SK-N-SH (cell line): ENCODE data around the gene ACAD10. TPM values are rescaled to one million over a fixed set of nuclear protein-coding genes. Genes with fewer than 3 reads are reported as not detected.

Experiments
- CTCF ChIA-PET: fragments of 300-600, 350-600 bp; formaldehyde crosslinking; extraction: SDS; loops from one replicate; lab custom pipeline; 2021; lab: Yijun Ruan, JAX
- POLR2A ChIA-PET: fragments of 350-600 bp; sonication (Branson Sonifier 250); formaldehyde crosslinking; extraction: SDS; loops from one replicate; lab custom pipeline; 2020; ENCODE audit warnings: antibody characterized with exemption, inconsistent platforms; lab: Yijun Ruan, JAX
- DNase-seq: peaks from one replicate; pipeline ENCODE4 v3.0.0; 2012
- H2AFZ ChIP-seq: fragments of 200-600 bp; sonication (generic); 2 replicates; pipeline ENCODE4 v1.8.1; 2016; ENCODE audit warnings: antibody characterized with exemption, mild to moderate bottlenecking, low read depth
- H3F3A ChIP-seq: fragments of 200-600 bp; sonication (generic); replicated peaks from 2 replicates; pipeline ENCODE3; 2016; ENCODE audit warnings: antibody characterized with exemption, mild to moderate bottlenecking; ENCODE audit not compliant: insufficient read depth
- H3K27ac ChIP-seq, 2 experiments: fragments of 200-500 bp in 1 of 2; fragments of 200-600 bp in 1 of 2; sonication (Bioruptor generic) in 1 of 2; sonication (generic), shearing (Covaris generic) in 1 of 2; 2 replicates each; pipeline versions ENCODE4 v1.5.1 to v1.6.1; 2014 to 2016; ENCODE audit warnings: low read depth in 2 of 2, inconsistent platforms in 1 of 2, low read length in 1 of 2, mild to moderate bottlenecking in 1 of 2, mixed read lengths in 1 of 2
- H3K27me3 ChIP-seq: fragments of 200-600 bp; sonication (generic), shearing (Covaris generic); 2 replicates; pipeline ENCODE4 v1.6.1; 2016; ENCODE audit warnings: mixed run types; ENCODE audit not compliant: insufficient read depth
- H3K36me3 ChIP-seq, 2 experiments: fragments of 200-500 bp in 1 of 2; fragments of 200-600 bp in 1 of 2; sonication (Bioruptor generic) in 1 of 2; sonication (generic) in 1 of 2; replicated peaks in 1 of 2; 2 replicates each; pipeline versions ENCODE3 to v1.5.1; 2014 to 2016; ENCODE audit warnings: low read length in 1 of 2, mild to moderate bottlenecking in 1 of 2; ENCODE audit not compliant: insufficient read depth in 2 of 2, control insufficient read depth in 1 of 2
- H3K4me1 ChIP-seq, 2 experiments: fragments of 200-500 bp in 1 of 2; fragments of 200-600 bp in 1 of 2; sonication (Bioruptor generic) in 1 of 2; sonication (generic), shearing (Covaris generic) in 1 of 2; 2 replicates each; pipeline versions ENCODE4 v1.5.1 to v1.6.1; 2014 to 2016; ENCODE audit warnings: low read depth in 1 of 2, low read length in 1 of 2, mixed run types in 1 of 2; ENCODE audit not compliant: insufficient read depth in 2 of 2, control insufficient read depth in 1 of 2
- H3K4me2 ChIP-seq: fragments of 200-600 bp; sonication (generic), shearing (Covaris generic); 2 replicates; pipeline ENCODE4 v1.6.1; 2017; ENCODE audit warnings: mixed run types
- H3K4me3 ChIP-seq, 2 experiments: fragments of 200-500 bp in 1 of 2; fragments of 200-600 bp in 1 of 2; sonication (Bioruptor generic) in 1 of 2; sonication (generic), shearing (Covaris generic) in 1 of 2; 2 replicates each; pipeline versions ENCODE4 v1.5.1 to v1.8.1; 2014 to 2016; ENCODE audit warnings: low read depth in 2 of 2, inconsistent platforms in 1 of 2, low read length in 1 of 2, mild to moderate bottlenecking in 1 of 2, mixed read lengths in 1 of 2, moderate library complexity in 1 of 2
- H3K79me2 ChIP-seq: fragments of 200-600 bp; sonication (generic); 2 replicates; pipeline ENCODE4 v1.8.1; 2017; ENCODE audit warnings: mild to moderate bottlenecking; ENCODE audit not compliant: insufficient read depth
- H3K9ac ChIP-seq: fragments of 200-600 bp; sonication (generic); 2 replicates; pipeline ENCODE4 v1.6.1; 2017; ENCODE audit warnings: mixed run types
- H3K9me2 ChIP-seq: fragments of 200-600 bp; sonication (generic); 2 replicates; pipeline ENCODE4 v1.6.1; 2017; ENCODE audit warnings: mixed run types
- H3K9me3 ChIP-seq: fragments of 200-600 bp; sonication (generic); 2 replicates; pipeline ENCODE4 v1.6.1; 2017; ENCODE audit warnings: mixed run types, mild to moderate bottlenecking, moderate library complexity
- H4K20me1 ChIP-seq: fragments of 200-600 bp; sonication (generic); 2 replicates; pipeline ENCODE4 v1.6.1; 2017; ENCODE audit warnings: mild to moderate bottlenecking, mixed run types; ENCODE audit not compliant: insufficient read depth
- ELF1 ChIP-seq: IDR thresholded peaks from 2 replicates; pipeline ENCODE4 v1.4.0; 2012
- EP300 ChIP-seq, 2 experiments: IDR thresholded peaks; 2 replicates each; pipeline versions ENCODE4 v1.4.0 to v1.6.1; 2012; ENCODE audit warnings: borderline replicate concordance in 1 of 2, low read depth in 1 of 2, low read length in 1 of 2
- GABPA ChIP-seq: IDR thresholded peaks from 2 replicates; pipeline ENCODE4 v1.4.0; 2012; ENCODE audit warnings: low read depth, mild to moderate bottlenecking
- GATA2 ChIP-seq: sonication (generic); formaldehyde crosslinking; IDR thresholded peaks from 2 replicates; pipeline ENCODE4 v1.5.0; 2020; ENCODE audit warnings: mild to moderate bottlenecking, missing genetic modification reagents
- JUND ChIP-seq: IDR thresholded peaks from 2 replicates; pipeline ENCODE4 v1.4.0; 2012
- MEF2A ChIP-seq: IDR thresholded peaks from 2 replicates; pipeline ENCODE4 v1.4.0; 2012; ENCODE audit warnings: low read depth, borderline replicate concordance
- NFIC ChIP-seq: IDR thresholded peaks from 2 replicates; pipeline ENCODE4 v1.4.0; 2012; ENCODE audit warnings: borderline replicate concordance
- PBX3 ChIP-seq: IDR thresholded peaks from 2 replicates; pipeline ENCODE4; 2012
- POLR2AphosphoS5 ChIP-seq: IDR thresholded peaks from 2 replicates; pipeline ENCODE4 v1.6.1; 2012; ENCODE audit warnings: low read depth, low read length
- RCOR1 ChIP-seq: fragments of 150-350 bp; IDR thresholded peaks from 2 replicates; pipeline ENCODE4 v1.6.1; 2017; ENCODE audit warnings: antibody characterized with exemption, low read length
- REST ChIP-seq: IDR thresholded peaks from 2 replicates; pipeline ENCODE4 v1.6.1; 2012; ENCODE audit warnings: mild to moderate bottlenecking, low read depth, low read length, moderate library complexity
- RXRA ChIP-seq: IDR thresholded peaks from 2 replicates; pipeline ENCODE4 v1.4.0; 2012; ENCODE audit warnings: low read depth, mild to moderate bottlenecking, borderline replicate concordance
- SIN3A ChIP-seq: IDR thresholded peaks from 2 replicates; pipeline ENCODE4 v1.6.1; 2012; ENCODE audit warnings: low read depth, mild to moderate bottlenecking, low read length, moderate library complexity, borderline replicate concordance
- SMC3 ChIP-seq: IDR thresholded peaks from 2 replicates; pipeline ENCODE4 v1.6.1; 2012; ENCODE audit warnings: low read depth, low read length, improper control_type of control experiment
- TEAD4 ChIP-seq: IDR thresholded peaks from 2 replicates; pipeline ENCODE4 v1.4.0; 2012; ENCODE audit warnings: mild to moderate bottlenecking, borderline replicate concordance; ENCODE audit not compliant: insufficient read depth
- USF2 ChIP-seq: fragments of 150-350 bp; IDR thresholded peaks from 2 replicates; pipeline ENCODE4 v1.6.1; 2017; ENCODE audit warnings: antibody characterized with exemption, low read length, low read depth, borderline replicate concordance
- ZBTB33 ChIP-seq: IDR thresholded peaks from 2 replicates; pipeline ENCODE4 v1.4.0; 2012; ENCODE audit warnings: low read depth, borderline replicate concordance
- WGBS: methylation state at CpG from one replicate; pipeline ENCODE4 v1.1.6; 2017; ENCODE audit warnings: low lambda C conversion rate; 5-methylcytosine and 5-hydroxymethylcytosine counted together
- polyA plus RNA-seq, 3 experiments: library from polyadenylated mRNA; depleted of rRNA; stranded (reverse); fragments of >200 nt; gene quantifications; 2 replicates each; pipeline ENCODE4 v1.2.3, GENCODE V29; 2012

The ACAD10 gene
- polyA plus RNA-seq, 1 of the 3 experiments (the other 2 are of a cell fraction): 24.6 TPM

GRCh38 chr12:111685322-111685810 is 487 bp upstream of the ACAD10 start:
- Histone ChIP-seq H3K9ac (peak overlapping the region; percentile 94), H3K27ac (peak overlapping the region; percentile 25 to 72; a peak in 3 of 4 replicates), H3K9me2 (no peaks in the 10 kb centered on the region), H3K27me3 (no peaks in the 10 kb centered on the region), H3K79me2 (peaks cover 72% of the 10 kb centered on the region), H2AFZ (peak overlapping the region; percentile 71), H3K4me3 (peak overlapping the region; percentile 81 to 100), H3K4me1 (peaks cover 6 to 16% of the 10 kb centered on the region in 2 experiments; a peak in 2 of 4 replicates), H3K4me2 (peak overlapping the region; percentile 84), H3F3A (no peaks in the 10 kb centered on the region), H3K36me3 (peaks cover 17 to 24% of the 10 kb centered on the region in 2 experiments), H3K9me3 (no peaks in the 10 kb centered on the region)
- no peak for DNase-seq
- WGBS: 3% methylated on average over 22 of the region's 36 CpGs
- ChIA-PET POLR2A (interaction anchor here (0.7 to 1.2 kb wide), 3 partner anchors 9 to 1527 kb away, joined by 3 to 5 read pairs (median 3); no protein-coding TSS in a partner anchor), CTCF (interaction anchor here (1.6 to 2.1 kb wide), 2 partner anchors 11 to 234 kb away, joined by 4 to 8 read pairs; no protein-coding TSS in a partner anchor)
- TF ChIP-seq JUND: no peak
- TF ChIP-seq TEAD4: no peak
- no peak for TF ChIP-seq EP300 (IDR thresholded peaks at IDR 0.05; ENCODE audit: borderline replicate concordance in 1 of 2, low read depth in 1 of 2, low read length in 1 of 2)
- TF ChIP-seq NFIC: no peak
- TF ChIP-seq ZBTB33: no peak
- no peak for TF ChIP-seq ELF1
- no peak for TF ChIP-seq SMC3
- no peak for TF ChIP-seq RCOR1
- TF ChIP-seq GATA2 (CRISPR knock-in tag): no peak
- TF ChIP-seq GABPA: no peak
- no peak for TF ChIP-seq MEF2A
- TF ChIP-seq REST: no peak
- no peak for TF ChIP-seq SIN3A
- no peak for TF ChIP-seq USF2
- no peak for TF ChIP-seq PBX3
- no peak for TF ChIP-seq POLR2AphosphoS5
- TF ChIP-seq RXRA: no peak
- TF ChIP-seq, all 33 proteins: peak for 0
- H4K20me1 ChIP-seq: 0 out of 2 replicates have a peak, but pooled peaks cover 3% of the 10 kb centered on the region
